HG03460 (cell line): Measurements from ENCODE around the gene TTL.
A peak's percentile ranks its signal among the peaks of the same experiment; 100 is the strongest.
"Not testable (repeated sequence)": the region's sequence is repeated elsewhere in the genome, so short reads cannot be mapped to it uniquely, and the experiment has no call there.

Source experiments
- ATAC-seq: cut with Tn5 transposase; IDR thresholded peaks from one replicate; pipeline ENCODE4 v1.9.1; 2021; ENCODE audit not compliant: unreplicated experiment

The TTL gene

GRCh38 chr2:112519506-112519905, 37.5 kb downstream of the TTL start:
- ATAC-seq, result no peak

DNA sequence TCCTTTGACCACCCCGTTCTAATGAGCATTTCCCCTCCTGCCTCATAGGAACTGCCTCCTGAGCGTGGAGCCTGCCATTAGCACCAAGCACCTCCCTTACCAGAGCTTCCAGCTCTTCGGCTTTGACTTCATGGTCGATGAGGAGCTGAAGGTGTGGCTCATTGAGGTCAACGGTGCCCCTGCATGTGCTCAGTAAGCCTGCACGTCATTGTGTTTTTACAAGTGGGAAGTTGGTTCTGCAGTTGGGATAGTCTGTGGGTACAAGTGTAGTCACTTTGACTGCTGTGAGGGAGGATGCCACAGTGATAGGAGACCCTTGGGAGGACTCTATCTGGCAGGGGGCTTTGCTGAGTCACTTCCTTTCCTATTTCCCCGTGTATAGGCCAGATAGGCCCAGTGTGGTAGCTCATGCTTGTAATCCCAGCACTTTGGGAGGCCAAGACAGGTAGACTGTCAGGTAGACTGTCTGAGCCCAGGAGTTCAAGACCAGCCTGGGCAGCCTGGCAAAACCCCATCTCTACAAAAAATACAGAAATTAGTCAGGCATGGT, 38.4 kb downstream of the TTL start:
- no peak for ATAC-seq

- ATAC-seq, result no peak
These were observed 41.4 kb downstream of the TTL start for GRCh38 chr2:112523291-112523777.

GRCh38 chr2:112524276-112524675, 42.3 kb downstream of the TTL start:
- not testable (repeated sequence) for ATAC-seq

- no peak for ATAC-seq
These were observed 46.6 kb downstream of the TTL start for GRCh38 chr2:112528541-112528940.

- ATAC-seq, result no peak
These were observed 47.8 kb downstream of the TTL start for GRCh38 chr2:112529757-112530156.

- ATAC-seq, result no peak
These were observed 48.8 kb downstream of the TTL start for GRCh38 chr2:112530728-112531127.

GRCh38 chr2:112534826-112535225, 52.9 kb downstream of the TTL start:
- no peak for ATAC-seq

- ATAC-seq, result not testable (repeated sequence)
These were observed 54.7 kb downstream of the TTL start for GRCh38 chr2:112536665-112537064.

DNA sequence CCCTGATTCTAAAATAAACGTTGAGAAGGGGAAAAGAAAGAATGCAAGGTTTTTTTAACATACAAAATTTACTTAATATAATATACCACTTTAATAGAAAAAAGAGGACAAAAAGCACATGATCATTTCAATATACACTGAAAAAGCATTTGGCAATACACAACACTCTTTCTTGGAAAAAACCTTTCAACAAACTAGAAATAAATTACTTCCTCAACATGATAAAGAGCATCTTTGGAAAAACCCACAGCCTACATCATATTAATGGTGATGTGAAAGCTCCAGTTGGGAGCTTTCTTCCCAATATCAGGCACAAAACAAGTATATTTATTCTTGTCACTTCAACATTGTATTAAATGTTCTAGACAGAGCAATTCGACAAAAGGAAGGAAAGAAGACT, 57.4 kb downstream of the TTL start:
- ATAC-seq, result no peak

DNA sequence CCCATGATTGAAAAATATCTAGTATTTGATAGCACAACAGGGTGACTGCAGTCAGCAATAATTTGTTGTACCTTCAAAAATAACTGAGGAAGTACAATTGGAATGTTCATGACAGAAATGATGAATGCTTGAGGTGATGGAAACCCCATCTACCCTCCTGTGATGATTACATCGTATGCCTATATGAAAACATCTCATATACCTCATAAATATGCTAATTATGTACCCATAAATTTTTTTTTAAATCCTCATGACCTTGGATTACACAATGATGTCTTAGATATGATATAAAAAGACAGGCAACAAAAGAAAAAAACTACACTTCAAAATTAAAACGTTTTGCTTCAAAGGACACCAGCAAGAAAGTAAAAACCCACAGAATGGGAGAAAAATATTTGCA, 59.0 kb downstream of the TTL start:
- no peak for ATAC-seq

GRCh38 chr2:112541315-112542122, 59.6 kb downstream of the TTL start:
- ATAC-seq, result peak; percentile 66

- ATAC-seq, result peak; percentile 80
These were observed 60.4 kb downstream of the TTL start, which contains the start of gene POLR1B for GRCh38 chr2:112542123-112542983. TSS of gene POLR1B (plus strand) at chr2:112542465. CDS start at chr2:112542495, 30 bp downstream.

DNA sequence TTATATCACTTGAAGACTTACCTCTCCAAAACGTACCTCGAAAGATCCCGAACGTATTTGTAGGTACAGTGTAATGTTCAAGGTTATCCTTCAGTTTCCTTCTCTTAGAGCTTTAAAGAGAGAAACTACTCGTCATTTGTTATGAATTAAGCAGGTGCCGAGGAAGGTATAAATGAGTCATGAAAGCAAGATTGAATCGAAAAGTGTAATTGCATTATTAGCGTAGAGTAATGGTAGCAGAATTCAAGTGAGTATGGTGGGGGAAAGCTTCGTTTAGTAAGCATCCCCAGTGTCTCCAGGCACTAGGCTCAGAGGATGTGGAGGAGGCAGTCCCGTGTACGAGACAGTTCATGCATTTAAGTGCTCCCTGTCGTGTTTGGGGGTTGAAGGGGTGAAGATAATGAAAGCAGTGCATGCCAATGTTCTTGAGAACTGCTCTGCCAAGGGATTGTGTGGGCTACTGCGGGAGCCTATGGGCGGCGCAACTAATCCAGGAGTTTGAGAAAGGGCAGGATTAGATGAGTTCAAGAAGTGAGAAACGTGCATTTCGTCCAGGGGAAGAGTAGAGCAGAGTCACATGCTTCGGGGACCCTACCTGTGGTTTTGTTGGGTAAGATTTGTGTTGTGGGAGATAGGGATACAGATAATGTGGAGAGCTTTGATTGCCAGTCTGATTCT, 61.2 kb downstream of the TTL start:
- no peak for ATAC-seq

- ATAC-seq, result no peak
These were observed 65.4 kb downstream of the TTL start for GRCh38 chr2:112547333-112547732.

DNA sequence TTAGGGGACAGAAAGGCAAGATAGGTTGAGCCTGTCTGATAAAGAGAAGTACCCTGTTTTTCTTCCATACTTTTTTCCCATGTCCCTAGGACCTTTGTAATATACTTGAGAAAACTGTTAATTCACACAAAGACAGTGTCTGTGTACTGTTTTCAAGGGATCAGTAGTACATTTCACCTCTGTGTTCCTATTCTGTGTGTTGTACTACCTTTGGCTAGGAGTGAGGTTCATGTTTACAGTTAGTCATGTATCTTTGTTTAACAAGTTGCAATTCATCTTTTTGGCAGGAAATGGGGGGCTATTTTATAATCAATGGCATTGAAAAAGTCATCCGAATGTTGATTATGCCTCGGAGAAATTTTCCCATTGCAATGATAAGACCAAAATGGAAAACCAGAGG, 67.0 kb downstream of the TTL start:
- no peak for ATAC-seq

- ATAC-seq, result peak; percentile 78
These were observed 84.1 kb downstream of the TTL start for GRCh38 chr2:112566104-112566503.

DNA sequence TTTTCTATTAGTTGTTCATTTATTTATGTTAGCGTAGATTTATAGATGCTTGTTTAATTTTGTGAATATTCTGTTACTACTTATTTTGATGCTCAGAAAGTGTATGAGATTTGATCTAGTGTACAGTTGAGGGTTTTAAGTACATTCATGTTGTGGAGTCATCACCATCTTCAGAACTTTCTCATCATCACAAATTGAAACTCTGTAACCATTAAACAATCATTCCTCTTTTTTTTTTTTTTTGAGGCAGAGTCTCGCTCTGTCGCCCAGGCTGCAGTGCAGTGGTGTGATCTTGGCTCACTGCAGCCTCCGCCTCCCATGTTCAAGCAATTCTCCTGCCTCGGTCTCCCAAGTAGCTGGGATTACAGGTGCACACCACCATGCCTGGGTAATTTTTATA, 84.6 kb downstream of the TTL start:
- ATAC-seq, result peak; percentile 38

- ATAC-seq, result no peak
These were observed 90.0 kb downstream of the TTL start for GRCh38 chr2:112572005-112572404.

GRCh38 chr2:112577756-112578155, 95.8 kb downstream of the TTL start:
- ATAC-seq, result no peak

DNA sequence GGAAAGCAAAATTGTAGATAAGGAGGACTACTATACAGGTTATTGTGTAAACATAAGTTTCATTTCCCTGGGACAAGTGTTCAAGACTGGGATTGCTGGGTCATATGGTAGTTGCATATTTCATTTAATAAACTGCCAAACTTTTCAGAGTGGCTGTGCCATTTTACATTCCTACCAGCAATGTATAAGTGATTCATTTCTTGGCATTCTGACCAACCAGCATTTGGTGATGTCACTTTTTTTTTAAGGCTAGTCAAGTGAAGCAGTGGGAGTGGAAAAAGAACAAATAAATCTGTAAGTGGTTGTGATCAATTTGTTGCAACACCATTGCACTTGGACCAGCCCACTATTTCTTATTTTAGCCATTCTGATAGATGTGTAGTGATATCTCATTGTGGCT, 97.3 kb downstream of the TTL start:
- no peak for ATAC-seq
